ENCODE measurements around the gene MEGF6. TPM values are rescaled to one million over a fixed set of nuclear protein-coding genes. Genes with fewer than 3 reads are reported as not detected.
A peak's percentile ranks its signal among the peaks of the same experiment; 100 is the strongest.

MEGF6 gene
- total and polyA plus RNA-seq, 9 of the 15 experiments (the other 6 are each of a cell fraction or from before 2014, with no cell fraction given), result 0.03 to 1.7 (median 0.24) TPM; not detected in 3

DNA sequence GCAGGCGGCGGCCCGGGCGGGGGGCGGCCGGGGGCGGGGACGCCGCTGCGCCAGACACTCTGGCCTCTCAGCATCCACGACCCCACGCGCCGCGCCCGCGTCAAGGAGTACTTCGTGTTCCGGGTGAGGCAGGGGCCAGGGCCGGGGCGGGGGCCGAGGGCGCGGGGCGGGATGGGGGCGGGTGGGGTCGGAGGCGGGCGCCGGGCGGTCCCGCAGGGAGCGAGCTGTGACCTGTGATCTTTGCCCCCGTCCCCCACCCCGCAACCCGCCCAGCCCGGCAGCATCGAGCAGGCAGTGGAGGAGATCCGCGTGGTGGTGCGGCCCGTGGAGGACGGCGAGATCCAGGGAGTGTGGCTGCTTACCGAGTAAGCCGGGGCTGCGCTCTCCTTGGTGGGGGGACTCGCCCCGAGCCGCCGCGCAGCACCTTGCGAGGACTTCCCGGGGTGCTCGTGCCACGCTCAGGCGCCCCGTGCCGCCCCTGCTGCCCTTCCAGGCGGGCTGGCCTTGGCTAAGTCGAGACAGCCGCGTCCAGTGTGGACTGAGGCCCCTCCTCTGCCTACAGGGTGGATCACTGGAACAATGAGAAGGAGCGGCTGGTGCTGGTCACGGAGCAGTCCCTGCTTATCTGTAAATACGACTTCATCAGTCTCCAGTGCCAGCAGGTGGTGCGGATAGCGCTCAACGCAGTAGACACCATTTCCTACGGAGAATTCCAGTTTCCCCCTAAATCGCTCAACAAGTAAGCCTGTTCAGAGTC lies 14.0 kb upstream of the MEGF6 start (continued):
- TF ChIP-seq, protein P1, sequence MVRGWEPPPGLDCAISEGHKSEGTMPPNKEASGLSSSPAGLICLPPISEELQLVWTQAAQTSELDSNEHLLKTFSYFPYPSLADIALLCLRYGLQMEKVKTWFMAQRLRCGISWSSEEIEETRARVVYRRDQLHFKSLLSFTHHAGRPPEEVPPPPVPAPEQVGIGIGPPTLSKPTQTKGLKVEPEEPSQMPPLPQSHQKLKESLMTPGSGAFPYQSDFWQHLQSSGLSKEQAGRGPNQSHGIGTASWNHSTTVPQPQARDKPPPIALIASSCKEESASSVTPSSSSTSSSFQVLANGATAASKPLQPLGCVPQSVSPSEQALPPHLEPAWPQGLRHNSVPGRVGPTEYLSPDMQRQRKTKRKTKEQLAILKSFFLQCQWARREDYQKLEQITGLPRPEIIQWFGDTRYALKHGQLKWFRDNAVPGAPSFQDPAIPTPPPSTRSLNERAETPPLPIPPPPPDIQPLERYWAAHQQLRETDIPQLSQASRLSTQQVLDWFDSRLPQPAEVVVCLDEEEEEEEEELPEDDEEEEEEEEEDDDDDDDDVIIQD (CRISPR knock-in tag; IDR thresholded peaks at IDR 0.05), result no peak
- TF ChIP-seq ZNF274 (IDR thresholded peaks at IDR 0.05; ENCODE audit: borderline replicate concordance, low read depth, low read length) (no peak), ARHGAP35 (IDR thresholded peaks at IDR 0.05; ENCODE audit: partially characterized antibody) (no peak), GATAD2B (IDR thresholded peaks at IDR 0.05; ENCODE audit: borderline replicate concordance) (no peak), ZNF696 (CRISPR knock-in tag; conservative IDR thresholded peaks at IDR 0.05) (no peak)
- TF ChIP-seq, protein P2, sequence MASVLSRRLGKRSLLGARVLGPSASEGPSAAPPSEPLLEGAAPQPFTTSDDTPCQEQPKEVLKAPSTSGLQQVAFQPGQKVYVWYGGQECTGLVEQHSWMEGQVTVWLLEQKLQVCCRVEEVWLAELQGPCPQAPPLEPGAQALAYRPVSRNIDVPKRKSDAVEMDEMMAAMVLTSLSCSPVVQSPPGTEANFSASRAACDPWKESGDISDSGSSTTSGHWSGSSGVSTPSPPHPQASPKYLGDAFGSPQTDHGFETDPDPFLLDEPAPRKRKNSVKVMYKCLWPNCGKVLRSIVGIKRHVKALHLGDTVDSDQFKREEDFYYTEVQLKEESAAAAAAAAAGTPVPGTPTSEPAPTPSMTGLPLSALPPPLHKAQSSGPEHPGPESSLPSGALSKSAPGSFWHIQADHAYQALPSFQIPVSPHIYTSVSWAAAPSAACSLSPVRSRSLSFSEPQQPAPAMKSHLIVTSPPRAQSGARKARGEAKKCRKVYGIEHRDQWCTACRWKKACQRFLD (CRISPR knock-in tag; IDR thresholded peaks at IDR 0.05), result 0 out of 2 replicates have a peak, but pooled peaks have one; percentile 37
- TF ChIP-seq, protein P3, sequence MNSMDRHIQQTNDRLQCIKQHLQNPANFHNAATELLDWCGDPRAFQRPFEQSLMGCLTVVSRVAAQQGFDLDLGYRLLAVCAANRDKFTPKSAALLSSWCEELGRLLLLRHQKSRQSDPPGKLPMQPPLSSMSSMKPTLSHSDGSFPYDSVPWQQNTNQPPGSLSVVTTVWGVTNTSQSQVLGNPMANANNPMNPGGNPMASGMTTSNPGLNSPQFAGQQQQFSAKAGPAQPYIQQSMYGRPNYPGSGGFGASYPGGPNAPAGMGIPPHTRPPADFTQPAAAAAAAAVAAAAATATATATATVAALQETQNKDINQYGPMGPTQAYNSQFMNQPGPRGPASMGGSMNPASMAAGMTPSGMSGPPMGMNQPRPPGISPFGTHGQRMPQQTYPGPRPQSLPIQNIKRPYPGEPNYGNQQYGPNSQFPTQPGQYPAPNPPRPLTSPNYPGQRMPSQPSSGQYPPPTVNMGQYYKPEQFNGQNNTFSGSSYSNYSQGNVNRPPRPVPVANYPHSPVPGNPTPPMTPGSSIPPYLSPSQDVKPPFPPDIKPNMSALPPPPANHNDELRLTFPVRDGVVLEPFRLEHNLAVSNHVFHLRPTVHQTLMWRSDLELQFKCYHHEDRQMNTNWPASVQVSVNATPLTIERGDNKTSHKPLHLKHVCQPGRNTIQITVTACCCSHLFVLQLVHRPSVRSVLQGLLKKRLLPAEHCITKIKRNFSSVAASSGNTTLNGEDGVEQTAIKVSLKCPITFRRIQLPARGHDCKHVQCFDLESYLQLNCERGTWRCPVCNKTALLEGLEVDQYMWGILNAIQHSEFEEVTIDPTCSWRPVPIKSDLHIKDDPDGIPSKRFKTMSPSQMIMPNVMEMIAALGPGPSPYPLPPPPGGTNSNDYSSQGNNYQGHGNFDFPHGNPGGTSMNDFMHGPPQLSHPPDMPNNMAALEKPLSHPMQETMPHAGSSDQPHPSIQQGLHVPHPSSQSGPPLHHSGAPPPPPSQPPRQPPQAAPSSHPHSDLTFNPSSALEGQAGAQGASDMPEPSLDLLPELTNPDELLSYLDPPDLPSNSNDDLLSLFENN (IDR thresholded peaks at IDR 0.05; ENCODE audit: low read depth in 2 of 2, low read length in 2 of 2), result no peak
- TF ChIP-seq, protein P4, sequence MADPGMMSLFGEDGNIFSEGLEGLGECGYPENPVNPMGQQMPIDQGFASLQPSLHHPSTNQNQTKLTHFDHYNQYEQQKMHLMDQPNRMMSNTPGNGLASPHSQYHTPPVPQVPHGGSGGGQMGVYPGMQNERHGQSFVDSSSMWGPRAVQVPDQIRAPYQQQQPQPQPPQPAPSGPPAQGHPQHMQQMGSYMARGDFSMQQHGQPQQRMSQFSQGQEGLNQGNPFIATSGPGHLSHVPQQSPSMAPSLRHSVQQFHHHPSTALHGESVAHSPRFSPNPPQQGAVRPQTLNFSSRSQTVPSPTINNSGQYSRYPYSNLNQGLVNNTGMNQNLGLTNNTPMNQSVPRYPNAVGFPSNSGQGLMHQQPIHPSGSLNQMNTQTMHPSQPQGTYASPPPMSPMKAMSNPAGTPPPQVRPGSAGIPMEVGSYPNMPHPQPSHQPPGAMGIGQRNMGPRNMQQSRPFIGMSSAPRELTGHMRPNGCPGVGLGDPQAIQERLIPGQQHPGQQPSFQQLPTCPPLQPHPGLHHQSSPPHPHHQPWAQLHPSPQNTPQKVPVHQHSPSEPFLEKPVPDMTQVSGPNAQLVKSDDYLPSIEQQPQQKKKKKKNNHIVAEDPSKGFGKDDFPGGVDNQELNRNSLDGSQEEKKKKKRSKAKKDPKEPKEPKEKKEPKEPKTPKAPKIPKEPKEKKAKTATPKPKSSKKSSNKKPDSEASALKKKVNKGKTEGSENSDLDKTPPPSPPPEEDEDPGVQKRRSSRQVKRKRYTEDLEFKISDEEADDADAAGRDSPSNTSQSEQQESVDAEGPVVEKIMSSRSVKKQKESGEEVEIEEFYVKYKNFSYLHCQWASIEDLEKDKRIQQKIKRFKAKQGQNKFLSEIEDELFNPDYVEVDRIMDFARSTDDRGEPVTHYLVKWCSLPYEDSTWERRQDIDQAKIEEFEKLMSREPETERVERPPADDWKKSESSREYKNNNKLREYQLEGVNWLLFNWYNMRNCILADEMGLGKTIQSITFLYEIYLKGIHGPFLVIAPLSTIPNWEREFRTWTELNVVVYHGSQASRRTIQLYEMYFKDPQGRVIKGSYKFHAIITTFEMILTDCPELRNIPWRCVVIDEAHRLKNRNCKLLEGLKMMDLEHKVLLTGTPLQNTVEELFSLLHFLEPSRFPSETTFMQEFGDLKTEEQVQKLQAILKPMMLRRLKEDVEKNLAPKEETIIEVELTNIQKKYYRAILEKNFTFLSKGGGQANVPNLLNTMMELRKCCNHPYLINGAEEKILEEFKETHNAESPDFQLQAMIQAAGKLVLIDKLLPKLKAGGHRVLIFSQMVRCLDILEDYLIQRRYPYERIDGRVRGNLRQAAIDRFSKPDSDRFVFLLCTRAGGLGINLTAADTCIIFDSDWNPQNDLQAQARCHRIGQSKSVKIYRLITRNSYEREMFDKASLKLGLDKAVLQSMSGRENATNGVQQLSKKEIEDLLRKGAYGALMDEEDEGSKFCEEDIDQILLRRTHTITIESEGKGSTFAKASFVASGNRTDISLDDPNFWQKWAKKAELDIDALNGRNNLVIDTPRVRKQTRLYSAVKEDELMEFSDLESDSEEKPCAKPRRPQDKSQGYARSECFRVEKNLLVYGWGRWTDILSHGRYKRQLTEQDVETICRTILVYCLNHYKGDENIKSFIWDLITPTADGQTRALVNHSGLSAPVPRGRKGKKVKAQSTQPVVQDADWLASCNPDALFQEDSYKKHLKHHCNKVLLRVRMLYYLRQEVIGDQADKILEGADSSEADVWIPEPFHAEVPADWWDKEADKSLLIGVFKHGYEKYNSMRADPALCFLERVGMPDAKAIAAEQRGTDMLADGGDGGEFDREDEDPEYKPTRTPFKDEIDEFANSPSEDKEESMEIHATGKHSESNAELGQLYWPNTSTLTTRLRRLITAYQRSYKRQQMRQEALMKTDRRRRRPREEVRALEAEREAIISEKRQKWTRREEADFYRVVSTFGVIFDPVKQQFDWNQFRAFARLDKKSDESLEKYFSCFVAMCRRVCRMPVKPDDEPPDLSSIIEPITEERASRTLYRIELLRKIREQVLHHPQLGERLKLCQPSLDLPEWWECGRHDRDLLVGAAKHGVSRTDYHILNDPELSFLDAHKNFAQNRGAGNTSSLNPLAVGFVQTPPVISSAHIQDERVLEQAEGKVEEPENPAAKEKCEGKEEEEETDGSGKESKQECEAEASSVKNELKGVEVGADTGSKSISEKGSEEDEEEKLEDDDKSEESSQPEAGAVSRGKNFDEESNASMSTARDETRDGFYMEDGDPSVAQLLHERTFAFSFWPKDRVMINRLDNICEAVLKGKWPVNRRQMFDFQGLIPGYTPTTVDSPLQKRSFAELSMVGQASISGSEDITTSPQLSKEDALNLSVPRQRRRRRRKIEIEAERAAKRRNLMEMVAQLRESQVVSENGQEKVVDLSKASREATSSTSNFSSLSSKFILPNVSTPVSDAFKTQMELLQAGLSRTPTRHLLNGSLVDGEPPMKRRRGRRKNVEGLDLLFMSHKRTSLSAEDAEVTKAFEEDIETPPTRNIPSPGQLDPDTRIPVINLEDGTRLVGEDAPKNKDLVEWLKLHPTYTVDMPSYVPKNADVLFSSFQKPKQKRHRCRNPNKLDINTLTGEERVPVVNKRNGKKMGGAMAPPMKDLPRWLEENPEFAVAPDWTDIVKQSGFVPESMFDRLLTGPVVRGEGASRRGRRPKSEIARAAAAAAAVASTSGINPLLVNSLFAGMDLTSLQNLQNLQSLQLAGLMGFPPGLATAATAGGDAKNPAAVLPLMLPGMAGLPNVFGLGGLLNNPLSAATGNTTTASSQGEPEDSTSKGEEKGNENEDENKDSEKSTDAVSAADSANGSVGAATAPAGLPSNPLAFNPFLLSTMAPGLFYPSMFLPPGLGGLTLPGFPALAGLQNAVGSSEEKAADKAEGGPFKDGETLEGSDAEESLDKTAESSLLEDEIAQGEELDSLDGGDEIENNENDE (IDR thresholded peaks at IDR 0.05; ENCODE audit: low read depth, low read length), result peak; percentile 84

Data from K562 (cell line).